Stimulated activated CD4-positive, alpha-beta T cell treated with anti-CD3 and anti-CD28 coated beads, Interleukin-15, amount 100 ng/mL, for 24 hours (primary cell): ENCODE results near the gene USP31.
"Not testable (repeated sequence)": the region's sequence is repeated elsewhere in the genome, so short reads cannot be mapped to it uniquely, and the experiment has no call there.

Experiments
- DNase-seq: peaks from one replicate; pipeline ENCODE4 v3.0.0-alpha.2; 2020

Gene USP31

GRCh38 chr16:23131036-23131435 lies 18.2 kb downstream of the USP31 start:
- no peak for DNase-seq

GRCh38 chr16:23129686-23130085 lies 19.6 kb downstream of the USP31 start:
- no peak for DNase-seq

- no peak for DNase-seq
Observed at GRCh38 chr16:23128056-23128455, 21.2 kb downstream of the USP31 start.

- DNase-seq, result no peak
Observed at GRCh38 chr16:23125277-23125676, 24.0 kb downstream of the USP31 start.

GRCh38 chr16:23124315-23124714 lies 24.9 kb downstream of the USP31 start:
- peak; percentile 3 for DNase-seq

GRCh38 chr16:23122144-23122543 lies 27.1 kb downstream of the USP31 start:
- DNase-seq, result no peak

- no peak for DNase-seq
Observed at GRCh38 chr16:23121024-23121423, 28.2 kb downstream of the USP31 start.

- no peak for DNase-seq
Observed at GRCh38 chr16:23120562-23120961, 28.7 kb downstream of the USP31 start.

- DNase-seq, result no peak
Observed at GRCh38 chr16:23119570-23119969, 29.7 kb downstream of the USP31 start.

GRCh38 chr16:23114131-23114904 lies 34.9 kb downstream of the USP31 start:
- DNase-seq, result no peak

GRCh38 chr16:23113185-23113584 lies 36.1 kb downstream of the USP31 start:
- no peak for DNase-seq

- no peak for DNase-seq
Observed at GRCh38 chr16:23110257-23110899, 38.9 kb downstream of the USP31 start.

GRCh38 chr16:23107936-23108335 lies 41.3 kb downstream of the USP31 start:
- no peak for DNase-seq

GRCh38 chr16:23107117-23107516 lies 42.1 kb downstream of the USP31 start:
- no peak for DNase-seq

GRCh38 chr16:23105309-23105708 lies 43.9 kb downstream of the USP31 start:
- no peak for DNase-seq

GRCh38 chr16:23104032-23104955 lies 45.0 kb downstream of the USP31 start:
- no peak for DNase-seq

- no peak for DNase-seq
Observed at GRCh38 chr16:23103603-23104002, 45.6 kb downstream of the USP31 start.

- DNase-seq, result no peak
Observed at GRCh38 chr16:23101012-23101550, 48.2 kb downstream of the USP31 start.

- not testable (repeated sequence) for DNase-seq
Observed at GRCh38 chr16:23096450-23096849, 52.8 kb downstream of the USP31 start.

- not testable (repeated sequence) for DNase-seq
Observed at GRCh38 chr16:23094136-23094535, 55.1 kb downstream of the USP31 start.

- DNase-seq, result no peak
Observed at GRCh38 chr16:23092801-23093117, 56.5 kb downstream of the USP31 start.

GRCh38 chr16:23092072-23092800 lies 57.0 kb downstream of the USP31 start:
- no peak for DNase-seq

GRCh38 chr16:23089111-23089510 lies 60.1 kb downstream of the USP31 start:
- DNase-seq, result no peak
